Effector CD4-positive, alpha-beta T cell (primary cell): ENCODE measurements around the gene STK16.
A peak's percentile ranks its signal among the peaks of the same experiment; 100 is the strongest.

Source experiments
- DNase-seq: peaks from one replicate; pipeline ENCODE4 v3.0.0-alpha.2; 2020

Gene STK16

GRCh38 chr2:219289537-219290361, 44.5 kb downstream of the STK16 start:
- DNase-seq = no peak

DNA sequence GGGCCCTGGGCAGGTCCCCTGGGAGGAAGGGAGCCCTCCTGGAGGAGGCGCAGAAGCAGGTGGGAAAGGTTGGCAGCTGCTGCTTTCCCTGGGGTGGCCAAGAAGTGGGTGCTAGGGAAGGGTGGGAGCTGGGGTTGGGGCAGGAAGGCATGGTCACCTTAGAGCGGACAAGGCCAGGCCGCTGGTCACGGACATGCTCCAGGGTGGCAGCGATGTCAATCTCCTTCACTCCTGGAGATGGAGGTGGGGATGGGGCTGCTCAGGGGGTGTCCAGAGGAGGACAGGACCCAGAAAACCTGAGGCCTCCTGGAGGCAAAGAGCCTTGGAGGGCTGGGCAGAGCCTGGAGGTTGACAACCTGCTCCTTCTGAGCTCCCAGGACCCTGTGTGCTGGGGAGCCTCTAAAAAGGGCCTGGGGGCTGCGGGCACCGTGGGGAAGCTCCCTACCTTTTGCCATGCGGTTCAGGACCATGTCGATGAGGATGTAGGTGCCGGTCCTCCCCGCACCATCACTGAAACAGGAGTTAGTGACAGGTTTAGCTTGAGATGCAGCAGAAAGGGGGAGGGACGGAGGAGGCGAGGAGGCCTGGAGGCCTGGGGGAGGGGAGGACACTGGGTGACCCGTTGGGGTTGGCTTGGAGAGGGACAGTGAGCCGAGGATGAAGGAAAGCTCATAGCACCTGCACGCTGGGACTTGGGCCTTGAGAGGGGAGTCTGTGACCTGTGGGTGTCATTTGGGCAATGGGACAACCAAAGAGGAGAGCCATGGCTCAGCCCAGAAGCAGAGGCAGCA, 45.3 kb downstream of the STK16 start:
- no peak for DNase-seq

GRCh38 chr2:219291394-219291793, 46.1 kb downstream of the STK16 start:
- no peak for DNase-seq

GRCh38 chr2:219291910-219292490, 46.7 kb downstream of the STK16 start:
- no peak for DNase-seq

- no peak for DNase-seq
Measured at GRCh38 chr2:219292616-219293015, 47.3 kb downstream of the STK16 start.

DNA sequence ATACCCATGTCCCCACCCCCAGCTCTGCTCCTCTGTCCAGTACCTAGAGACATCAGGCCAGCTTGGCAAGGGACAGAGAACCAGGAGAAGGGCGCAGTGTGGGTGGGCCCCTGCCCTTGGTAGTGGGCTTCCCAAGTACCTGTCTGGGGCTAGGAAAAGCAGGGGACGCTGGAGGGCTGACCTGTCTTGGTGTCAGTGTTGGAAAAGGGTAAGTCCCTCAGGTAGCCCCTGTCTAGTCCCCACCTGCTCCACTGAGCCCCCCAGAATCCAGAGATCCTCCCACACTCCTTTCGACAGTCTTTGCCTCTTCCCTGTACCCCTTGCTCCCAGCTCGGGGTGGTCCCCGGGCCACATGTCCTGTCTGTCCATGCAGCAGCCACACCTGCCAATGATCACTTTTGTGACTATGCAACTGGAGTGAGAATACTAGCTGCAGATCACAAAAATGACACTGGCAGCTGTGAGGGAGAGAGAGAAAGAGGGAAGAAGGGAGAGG, 48.5 kb downstream of the STK16 start:
- DNase-seq = no peak

- DNase-seq = peak; percentile 81
Measured at GRCh38 chr2:219294356-219295351, 49.4 kb downstream of the STK16 start.

DNA sequence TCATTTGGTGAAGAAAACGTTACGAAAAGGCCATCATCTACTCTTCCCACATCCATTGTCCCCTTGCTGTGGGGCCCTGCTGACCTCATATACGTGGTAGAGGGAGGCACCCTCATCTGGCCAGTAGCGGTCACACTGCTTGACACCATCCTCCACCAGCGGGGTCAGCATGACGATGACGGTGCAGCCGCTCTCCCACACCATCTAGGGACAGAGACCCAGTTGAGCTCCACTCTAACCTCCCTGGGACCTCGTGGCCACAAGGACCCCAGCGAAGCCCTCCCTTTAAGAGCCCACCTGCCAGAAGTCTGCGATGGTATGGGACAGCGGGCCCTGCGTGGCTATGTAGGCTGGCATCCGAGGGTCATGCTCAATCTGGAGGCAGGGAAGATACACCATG, 50.9 kb downstream of the STK16 start:
- DNase-seq = no peak

- no peak for DNase-seq
Measured at GRCh38 chr2:219296631-219297391, 51.5 kb downstream of the STK16 start.

DNA sequence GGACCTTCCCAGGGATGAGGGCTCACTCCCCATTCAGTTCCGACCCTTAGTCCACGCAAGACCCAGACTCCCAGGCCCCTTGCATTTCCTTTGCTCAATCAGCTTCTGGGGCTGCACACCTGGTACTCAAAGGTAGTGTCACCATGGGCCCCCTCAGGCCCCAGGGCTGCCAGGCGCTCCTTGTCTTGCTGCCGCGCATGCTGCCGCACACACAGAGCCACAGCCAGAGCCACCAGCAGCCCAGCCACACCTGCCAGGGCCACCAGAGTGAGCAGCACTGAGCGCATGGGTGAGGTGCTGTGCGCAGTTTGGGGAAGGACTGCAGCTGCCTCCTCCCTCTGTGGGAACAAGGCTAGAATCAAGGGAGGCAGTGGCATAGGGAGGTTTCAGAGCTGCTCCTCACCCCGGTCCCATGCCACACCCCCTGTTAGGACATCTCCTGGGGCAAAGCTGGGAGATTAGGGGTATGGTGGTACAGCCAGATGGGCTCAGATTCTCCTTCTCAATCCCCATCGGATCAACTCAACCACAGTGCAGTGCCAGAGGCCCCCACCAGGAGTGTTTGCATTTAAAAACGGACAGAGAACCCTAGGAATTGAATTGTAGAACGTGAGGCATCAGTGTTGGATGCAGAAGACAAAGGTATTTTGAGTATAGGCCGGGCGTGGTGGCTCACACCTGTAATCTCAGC, 52.6 kb downstream of the STK16 start:
- DNase-seq = no peak

DNA sequence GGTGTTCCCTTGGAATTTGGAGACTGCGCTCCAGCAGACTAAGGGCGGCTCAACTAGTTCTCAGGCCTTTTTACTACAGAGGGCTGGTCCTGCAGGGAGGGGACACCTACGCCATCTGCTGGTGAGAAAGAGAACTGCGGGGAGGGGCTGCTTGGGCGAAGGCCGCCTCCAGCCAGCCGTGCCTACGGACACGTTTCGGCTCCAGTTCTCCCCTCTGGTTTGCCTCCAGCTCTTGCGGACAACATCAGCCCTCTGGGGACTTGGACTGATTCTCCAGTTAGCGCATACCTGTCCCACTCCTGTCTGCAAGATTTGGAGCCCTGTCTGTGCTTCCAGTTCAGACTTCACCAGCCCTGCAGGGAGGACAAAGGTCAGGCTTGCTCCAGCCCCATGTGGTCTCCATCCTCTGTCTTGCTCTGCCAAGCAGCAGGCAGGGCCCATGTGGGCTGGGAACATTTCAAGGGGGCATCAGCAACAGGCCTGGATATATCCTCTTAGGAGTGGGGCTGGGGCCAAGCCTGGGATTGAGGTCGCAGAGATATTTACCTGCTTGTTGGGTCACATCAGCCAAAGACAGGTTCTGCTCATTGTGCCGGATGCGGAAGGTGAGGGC, 53.6 kb downstream of the STK16 start:
- DNase-seq = peak; percentile 84

DNA sequence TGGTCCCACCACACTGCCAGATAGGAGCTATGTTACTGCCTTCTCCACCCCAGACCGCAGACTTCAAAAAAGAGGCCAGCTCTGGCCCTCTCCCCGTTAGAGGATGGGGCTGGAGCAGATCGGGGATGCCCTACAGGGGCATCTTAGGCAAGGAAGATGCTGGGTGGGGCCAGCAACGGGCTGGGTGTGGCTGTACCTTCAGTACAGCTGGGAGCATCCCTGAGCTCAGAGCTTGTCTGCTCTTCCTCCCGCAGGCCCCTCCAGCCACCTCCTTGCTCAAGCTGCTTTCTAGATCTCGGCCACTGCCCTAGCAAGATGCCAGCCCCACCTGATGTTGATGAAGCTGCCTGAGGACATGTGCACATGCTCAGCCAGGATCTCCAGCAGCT, 54.1 kb downstream of the STK16 start:
- no peak for DNase-seq
